ENCODE results near the gene ZDHHC14.
"Not testable (repeated sequence)": the region's sequence is repeated elsewhere in the genome, so short reads cannot be mapped to it uniquely, and the experiment has no call there.

ZDHHC14 gene

GRCh38 chr6:157449610-157450009 lies 68.6 kb downstream of the ZDHHC14 start:
- DNase-seq = no peak

- DNase-seq = no peak
Measured at GRCh38 chr6:157450931-157451742, 70.1 kb downstream of the ZDHHC14 start.

GRCh38 chr6:157452096-157452495 lies 71.1 kb downstream of the ZDHHC14 start:
- DNase-seq = no peak

- no peak for DNase-seq
Measured at GRCh38 chr6:157453131-157453530, 72.1 kb downstream of the ZDHHC14 start.

GRCh38 chr6:157453978-157454377 lies 73.0 kb downstream of the ZDHHC14 start:
- no peak for DNase-seq

- DNase-seq = no peak
Measured at GRCh38 chr6:157454762-157455714, 74.0 kb downstream of the ZDHHC14 start.

- DNase-seq = no peak
Measured at GRCh38 chr6:157455731-157456523, 74.9 kb downstream of the ZDHHC14 start.

GRCh38 chr6:157456524-157456829 lies 75.5 kb downstream of the ZDHHC14 start:
- DNase-seq = no peak

- no peak for DNase-seq
Measured at GRCh38 chr6:157457787-157458186, 76.8 kb downstream of the ZDHHC14 start.

GRCh38 chr6:157459327-157459726 lies 78.3 kb downstream of the ZDHHC14 start:
- DNase-seq = no peak

- DNase-seq = no peak
Measured at GRCh38 chr6:157460182-157460999, 79.4 kb downstream of the ZDHHC14 start.

- no peak for DNase-seq
Measured at GRCh38 chr6:157461000-157461915, 80.3 kb downstream of the ZDHHC14 start.

GRCh38 chr6:157462956-157463742 lies 82.2 kb downstream of the ZDHHC14 start:
- no peak for DNase-seq

- not testable (repeated sequence) for DNase-seq
Measured at GRCh38 chr6:157463743-157464135, 82.7 kb downstream of the ZDHHC14 start.

- no peak for DNase-seq
Measured at GRCh38 chr6:157464653-157465535, 83.9 kb downstream of the ZDHHC14 start.

GRCh38 chr6:157466342-157466648 lies 85.3 kb downstream of the ZDHHC14 start:
- DNase-seq = no peak

GRCh38 chr6:157467339-157467738 lies 86.3 kb downstream of the ZDHHC14 start:
- not testable (repeated sequence) for DNase-seq

GRCh38 chr6:157468054-157468453 lies 87.1 kb downstream of the ZDHHC14 start:
- DNase-seq = no peak

GRCh38 chr6:157468574-157468973 lies 87.6 kb downstream of the ZDHHC14 start:
- no peak for DNase-seq

All from NCI-H446 treated with DMSO at 0.1 percent for 48 hours (cell line).